GM12892 (cell line): Measurements from ENCODE around the gene FBH1.

Source experiments
- POLR2A ChIP-seq: IDR thresholded peaks from 2 replicates; pipeline ENCODE4 v1.6.1; 2011; ENCODE audit warnings: low read depth, low read length, control low read depth
- POLR2AphosphoS5 ChIP-seq: IDR thresholded peaks from 2 replicates; pipeline ENCODE4 v1.6.1; 2011; ENCODE audit warnings: low read depth, low read length, control low read depth

DNA sequence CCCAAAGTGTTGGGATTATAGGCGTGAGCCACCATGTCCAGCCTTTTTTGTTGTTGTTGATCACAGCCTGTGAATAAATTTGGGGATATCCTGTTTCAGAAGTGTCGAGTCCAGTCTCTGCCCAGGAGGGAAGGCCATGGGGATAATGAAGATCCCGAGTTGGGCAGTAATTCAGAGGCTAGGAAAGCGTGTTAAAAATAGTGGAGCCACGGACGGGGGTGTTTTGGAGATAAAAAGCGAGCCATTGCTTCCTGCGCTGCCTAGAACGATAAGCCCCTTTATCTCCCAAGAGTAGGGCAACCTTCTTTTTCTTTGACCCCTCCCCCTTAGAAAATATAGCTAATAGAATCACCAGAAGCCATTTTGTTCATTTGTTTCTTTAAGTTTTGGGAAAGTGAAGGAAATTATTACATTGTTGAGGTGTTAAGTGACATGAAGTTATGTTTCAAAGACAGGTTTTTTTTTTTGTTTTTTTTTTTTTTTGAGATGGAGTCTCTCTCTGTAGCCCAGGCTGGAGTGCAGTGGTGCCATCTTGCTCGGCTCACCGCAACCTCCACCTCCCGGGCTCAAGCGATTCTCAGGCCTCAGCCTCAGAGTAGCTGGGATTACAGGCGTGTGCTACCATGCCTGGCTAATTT is 44.0 kb downstream of the FBH1 start:
- TF ChIP-seq POLR2A (no peak), POLR2AphosphoS5 (no peak)
